ENCODE measurements around the gene EGFR.

The EGFR gene

DNA sequence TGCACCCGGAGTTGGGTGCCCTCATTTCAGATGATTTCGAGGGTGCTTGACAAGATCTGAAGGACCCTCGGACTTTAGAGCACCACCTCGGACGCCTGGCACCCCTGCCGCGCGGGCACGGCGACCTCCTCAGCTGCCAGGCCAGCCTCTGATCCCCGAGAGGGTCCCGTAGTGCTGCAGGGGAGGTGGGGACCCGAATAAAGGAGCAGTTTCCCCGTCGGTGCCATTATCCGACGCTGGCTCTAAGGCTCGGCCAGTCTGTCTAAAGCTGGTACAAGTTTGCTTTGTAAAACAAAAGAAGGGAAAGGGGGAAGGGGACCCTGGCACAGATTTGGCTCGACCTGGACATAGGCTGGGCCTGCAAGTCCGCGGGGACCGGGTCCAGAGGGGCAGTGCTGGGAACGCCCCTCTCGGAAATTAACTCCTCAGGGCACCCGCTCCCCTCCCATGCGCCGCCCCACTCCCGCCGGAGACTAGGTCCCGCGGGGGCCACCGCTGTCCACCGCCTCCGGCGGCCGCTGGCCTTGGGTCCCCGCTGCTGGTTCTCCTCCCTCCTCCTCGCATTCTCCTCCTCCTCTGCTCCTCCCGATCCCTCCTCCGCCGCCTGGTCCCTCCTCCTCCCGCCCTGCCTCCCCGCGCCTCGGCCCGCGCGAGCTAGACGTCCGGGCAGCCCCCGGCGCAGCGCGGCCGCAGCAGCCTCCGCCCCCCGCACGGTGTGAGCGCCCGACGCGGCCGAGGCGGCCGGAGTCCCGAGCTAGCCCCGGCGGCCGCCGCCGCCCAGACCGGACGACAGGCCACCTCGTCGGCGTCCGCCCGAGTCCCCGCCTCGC, at the start of gene EGFR:
Gene EGFR, plus strand, starts transcription at position 657 of the 830 bp plus-strand sequence. CDS start 261 bp downstream, outside the sequence.
- no peak for DNase-seq

DNA sequence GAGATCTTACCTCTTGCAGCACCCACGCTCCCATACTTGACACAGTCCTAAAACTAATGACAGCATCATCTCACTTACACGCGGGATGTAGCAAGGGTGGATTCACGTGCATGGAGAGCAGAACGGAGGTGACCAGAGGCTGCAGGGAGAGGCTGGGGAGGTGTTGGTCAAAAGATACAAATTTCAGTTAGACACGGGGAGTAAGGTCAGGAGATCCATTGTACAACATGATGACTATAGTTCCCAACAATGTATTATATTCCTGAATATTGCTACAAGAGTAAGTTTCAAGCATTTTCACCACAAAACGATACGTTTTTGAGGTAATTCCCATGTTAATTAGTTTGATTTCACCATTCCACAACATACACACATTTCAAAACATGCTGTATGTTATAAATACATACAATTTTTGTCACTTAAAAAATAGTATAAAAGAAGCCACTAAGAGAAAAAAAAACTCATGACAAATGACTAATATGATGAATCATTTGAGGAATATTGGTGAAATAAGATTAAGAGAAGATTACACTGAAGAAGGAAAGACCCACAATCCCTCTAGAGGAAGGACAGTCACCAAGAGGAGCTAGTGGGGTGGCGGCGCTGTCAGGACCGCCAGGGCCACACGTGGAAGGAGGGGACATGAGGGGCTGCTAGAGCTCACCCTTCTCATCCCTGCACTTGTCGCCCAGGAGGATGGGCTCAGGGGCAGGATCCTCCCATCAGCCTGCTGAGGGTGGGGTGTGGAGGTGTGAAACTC, 49.4 kb upstream of the EGFR start:
- DNase-seq: no peak

DNA sequence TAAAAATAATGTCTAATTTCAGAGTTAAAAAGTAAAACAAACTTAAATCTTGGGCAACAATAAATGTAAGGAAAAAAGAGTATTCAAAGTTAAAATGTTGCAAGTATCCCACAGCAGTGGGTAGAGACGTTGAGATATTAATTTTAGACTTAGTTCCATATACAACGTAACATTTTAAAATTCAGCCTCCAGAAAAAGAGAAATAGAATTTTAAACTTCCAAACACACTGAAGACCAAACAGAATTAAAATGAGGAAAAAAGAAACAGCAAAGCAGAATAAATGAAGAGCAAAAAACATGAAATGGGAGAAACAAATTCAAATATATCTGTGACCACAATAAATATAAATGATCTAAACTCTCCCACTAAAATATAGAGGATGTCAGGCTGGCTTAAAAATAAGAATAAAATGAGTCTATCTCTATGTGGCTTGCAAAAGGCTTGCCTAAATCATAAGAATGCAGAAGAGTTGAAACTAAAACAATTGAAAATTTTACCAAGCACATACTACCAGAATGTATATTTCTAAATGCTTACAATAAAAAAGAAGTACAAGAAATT, 46.0 kb upstream of the EGFR start:
- DNase-seq: no peak

DNA sequence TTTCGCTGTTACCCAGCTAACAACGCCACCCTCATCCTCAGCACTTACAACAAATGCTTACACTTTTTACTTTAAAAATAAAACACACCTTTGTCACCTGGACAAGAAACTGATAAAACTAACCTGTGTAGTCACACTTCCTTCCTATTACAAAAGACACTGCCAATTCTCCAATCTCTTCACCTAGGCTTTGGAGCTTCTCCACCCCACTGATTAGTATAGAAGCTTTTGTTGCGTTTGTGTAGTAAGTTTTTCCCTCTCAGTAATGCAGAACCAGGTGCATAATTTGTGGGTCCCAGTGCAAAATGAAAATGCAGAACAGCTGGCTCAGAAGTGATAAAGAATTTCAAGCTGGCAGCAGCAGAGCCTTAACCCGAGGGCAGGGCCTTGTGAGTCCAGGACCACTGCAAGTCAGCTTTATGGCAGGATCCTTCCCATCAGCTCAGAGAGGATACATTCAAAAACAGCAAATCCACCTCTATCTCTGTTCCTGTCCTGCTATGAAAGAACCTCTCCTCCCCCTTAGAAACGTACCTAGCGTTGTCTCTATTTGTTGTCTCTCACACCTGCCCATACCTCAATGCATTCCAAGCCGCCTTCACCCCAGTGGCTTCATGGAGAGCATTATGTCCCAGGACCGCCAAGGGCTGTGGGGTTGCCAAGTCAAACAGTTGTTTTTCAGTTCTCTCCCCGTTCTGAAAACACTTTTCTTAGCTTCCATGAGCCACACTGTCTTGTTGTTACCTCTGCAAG, 40.3 kb upstream of the EGFR start:
- DNase-seq: no peak

DNA sequence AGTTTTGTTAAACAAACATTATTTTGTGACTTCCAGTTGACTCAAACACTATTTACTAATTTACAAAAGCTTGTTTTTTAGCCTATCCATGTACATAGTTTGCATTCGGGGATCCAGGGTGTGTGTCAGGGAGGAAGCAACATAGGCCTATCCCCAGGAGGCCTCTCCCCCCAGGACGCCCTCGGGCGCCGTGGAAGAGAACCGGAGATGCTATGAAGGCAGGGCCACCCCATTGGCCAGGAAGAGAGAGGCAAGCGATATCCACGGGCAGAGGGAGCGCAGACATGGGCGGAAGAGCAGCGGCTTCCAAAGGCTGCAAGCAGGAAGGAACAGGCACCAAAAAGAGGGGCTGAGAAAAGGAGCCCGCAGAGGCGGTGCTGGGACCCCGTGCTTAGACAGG, 38.3 kb upstream of the EGFR start:
- no peak for DNase-seq

GRCh38 chr7:54981913-54982312, 36.9 kb upstream of the EGFR start:
- DNase-seq: no peak

DNA sequence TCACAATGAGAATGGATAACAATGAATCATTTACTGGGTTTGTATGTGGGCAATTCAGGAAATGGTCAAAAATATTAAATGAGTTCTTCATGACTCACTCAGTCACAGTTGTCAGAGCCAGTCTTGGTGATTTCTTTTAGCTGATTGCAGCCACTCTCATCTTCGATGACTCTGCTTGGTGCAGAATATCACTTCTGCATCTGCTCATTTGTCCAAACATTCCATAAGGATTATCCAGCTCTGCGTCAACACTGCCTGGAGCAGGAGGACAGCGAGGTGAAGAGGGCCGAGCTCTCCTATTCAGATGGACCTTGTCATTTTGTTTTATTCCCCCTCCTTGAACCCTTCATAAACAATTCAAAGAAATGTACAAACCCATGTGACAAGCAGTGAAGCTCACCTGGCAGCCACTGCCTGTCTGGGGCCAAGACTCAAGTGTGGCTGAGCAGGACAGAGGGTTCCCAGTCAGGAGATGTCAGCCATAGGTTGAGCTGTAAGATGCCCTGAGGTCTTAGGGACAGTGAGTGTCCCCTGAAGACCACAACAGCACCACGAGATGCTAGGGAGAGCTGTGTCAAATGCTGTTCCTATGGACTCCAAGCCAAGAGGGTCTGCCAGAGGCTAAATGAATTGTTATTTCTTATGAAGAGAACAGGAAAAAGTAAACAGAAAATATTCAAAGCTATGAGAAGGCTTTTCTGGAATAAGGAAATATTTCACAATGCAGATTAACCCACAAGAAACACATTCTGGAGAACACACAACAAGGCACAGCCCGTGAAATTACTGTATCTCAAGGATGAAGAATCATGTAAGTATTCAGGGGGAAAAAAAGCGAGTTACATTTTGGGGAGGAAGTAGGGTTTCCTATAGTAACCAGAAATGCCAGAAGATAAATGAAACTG, 33.1 kb upstream of the EGFR start:
- no peak for DNase-seq

- no peak for DNase-seq
These were observed 32.1 kb upstream of the EGFR start for GRCh38 chr7:54986716-54987115.

GRCh38 chr7:54987772-54988171, 31.0 kb upstream of the EGFR start:
- DNase-seq: no peak

GRCh38 chr7:54988516-54988915, 30.3 kb upstream of the EGFR start:
- no peak for DNase-seq

DNA sequence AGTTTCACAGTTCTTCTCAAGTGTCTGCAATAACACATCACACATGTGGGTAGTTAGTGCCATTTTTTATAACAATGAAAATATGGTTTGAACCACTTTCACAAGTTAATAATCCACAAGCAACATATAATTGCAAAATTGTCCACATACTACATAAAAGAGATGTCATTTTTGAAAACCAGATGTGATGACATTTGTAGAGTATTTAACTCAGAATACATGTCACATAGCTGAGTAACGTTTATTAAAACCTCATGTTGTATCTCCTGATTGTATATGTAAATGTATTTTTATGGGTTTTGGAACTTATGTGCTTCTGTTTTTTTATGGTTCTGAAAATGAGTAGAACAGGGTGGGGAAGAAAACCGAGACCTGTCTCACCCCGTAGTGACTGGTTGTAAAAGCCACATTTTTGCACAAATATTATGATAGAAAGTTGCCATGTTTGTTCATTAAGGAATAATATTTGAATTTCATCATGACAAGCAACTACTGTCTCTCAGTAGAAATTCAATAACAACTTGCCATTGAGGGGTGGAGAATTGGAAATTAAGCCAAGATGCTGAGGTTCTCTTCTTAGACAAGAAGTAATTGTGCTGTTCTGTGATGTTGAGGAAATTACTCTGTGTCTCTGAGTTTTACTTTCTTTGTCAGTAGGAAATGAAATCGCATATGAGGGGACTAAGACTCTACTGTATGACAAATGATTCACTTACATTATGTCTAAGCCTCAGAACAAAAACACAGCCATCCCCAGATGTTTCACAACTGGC, 29.2 kb upstream of the EGFR start:
- no peak for DNase-seq

- no peak for DNase-seq
These were observed 27.5 kb upstream of the EGFR start for GRCh38 chr7:54991341-54991740.

DNA sequence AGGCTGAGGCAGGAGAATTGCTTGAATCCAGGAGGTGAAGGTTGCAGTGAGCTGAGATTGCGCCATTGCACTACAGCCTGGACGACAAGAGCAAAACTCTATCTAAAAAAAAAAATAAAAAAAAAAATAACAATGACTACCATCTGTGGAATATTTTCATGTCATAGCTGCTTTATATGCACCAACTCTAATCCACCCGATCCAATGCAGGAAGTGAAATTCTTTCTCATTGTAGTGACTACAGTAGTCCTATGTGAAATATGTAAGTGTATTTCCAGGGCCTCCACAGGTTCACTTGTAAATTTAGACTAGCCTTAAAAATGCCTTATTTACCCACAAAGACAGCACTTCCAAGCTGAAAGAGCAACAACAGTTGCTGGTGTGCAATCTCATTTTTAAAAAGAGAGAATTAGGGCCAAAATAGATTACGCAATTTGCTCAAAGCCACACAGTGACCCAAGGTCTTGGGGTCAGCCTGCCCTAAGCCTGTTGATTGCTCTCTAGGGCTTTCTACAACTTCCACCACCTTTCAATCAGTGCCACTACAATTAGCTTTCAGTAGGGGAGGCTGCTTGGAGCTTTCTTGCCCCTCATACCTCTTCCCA, 25.8 kb upstream of the EGFR start:
- DNase-seq: no peak

DNA sequence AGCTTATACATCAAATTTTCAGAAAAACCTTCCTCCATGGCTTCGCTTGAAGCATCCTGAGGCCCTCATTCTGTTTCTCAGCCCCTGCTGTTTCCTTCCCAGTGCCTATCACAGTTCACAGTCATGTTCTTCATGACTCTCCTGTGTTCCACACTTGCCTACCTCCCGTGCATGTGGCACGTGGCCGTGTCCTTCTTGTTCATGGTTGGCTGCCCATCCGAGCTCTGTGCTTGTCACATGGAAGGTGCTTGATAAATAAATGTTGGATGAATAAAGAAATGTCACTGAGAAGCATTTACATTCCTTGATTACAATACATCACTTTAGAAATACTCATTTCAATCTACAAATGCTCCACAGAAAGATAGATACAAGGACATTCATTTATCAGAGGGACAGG, 23.7 kb upstream of the EGFR start:
- no peak for DNase-seq

GRCh38 chr7:54995610-54996363, 23.0 kb upstream of the EGFR start:
- no peak for DNase-seq

DNA sequence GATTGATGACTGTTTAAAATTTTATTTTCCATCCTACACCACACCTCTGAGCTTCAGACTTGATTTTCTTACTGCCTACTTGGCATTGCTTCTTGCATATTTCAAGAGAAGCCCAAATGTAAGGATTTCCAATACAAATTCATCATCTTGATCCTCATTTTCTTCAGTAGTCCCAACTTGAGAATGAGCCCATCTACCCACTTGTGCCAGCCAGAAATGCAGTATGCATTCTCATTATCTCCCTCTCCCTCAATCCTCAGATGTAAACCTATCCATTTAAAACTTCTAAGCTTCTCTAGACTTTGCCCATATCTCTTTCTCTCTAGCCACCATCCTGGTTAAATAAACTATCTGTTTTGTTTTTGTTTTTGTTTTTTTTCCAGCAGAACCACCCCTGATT, 22.4 kb upstream of the EGFR start:
- no peak for DNase-seq

DNA sequence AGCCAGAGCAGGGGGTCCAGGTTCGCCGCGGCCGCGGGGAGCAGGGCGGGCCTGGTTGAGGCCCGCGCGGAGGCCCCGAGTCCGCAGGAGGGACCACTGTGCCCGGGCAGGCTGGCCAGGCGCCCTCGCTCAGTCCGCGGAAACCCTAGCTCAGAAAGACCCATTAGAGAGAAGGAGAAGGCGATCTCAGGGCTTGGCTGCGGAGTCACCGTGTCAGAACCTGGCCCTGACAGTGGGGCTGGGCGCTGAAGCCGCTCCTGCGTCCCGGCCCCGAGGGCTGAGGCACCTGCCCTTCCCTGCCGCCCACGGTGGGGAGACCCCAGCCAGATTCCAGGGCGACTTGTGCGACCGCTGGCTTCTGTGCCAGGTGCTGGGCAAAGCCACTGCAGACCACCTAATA, 14.2 kb upstream of the EGFR start:
- DNase-seq: no peak

GRCh38 chr7:55005241-55005851, 13.5 kb upstream of the EGFR start:
- DNase-seq: no peak

- no peak for DNase-seq
These were observed 12.3 kb upstream of the EGFR start for GRCh38 chr7:55006499-55006898.

DNA sequence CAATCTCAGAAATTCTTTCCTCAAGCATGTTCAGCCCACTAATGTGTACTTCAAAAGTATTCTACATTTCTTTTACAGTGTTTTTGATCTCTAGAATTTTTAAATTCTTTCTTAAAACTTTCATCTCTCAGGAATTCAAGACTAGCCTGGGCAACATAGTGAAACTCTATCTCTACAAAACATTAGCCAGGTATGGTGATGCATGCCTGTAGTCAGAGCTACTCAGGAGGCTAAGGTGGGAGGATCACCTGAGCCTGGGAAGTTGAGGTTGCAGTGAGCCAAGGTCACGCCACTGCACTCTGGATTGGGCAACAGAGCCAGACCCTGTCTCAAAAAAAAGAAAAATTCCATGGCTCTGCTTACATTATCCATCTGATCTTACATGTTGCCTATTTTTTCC, 5.0 kb upstream of the EGFR start:
- DNase-seq: no peak
